NCI-H510A (cell line): Measurements from ENCODE around the gene PRKAG2.

Source experiments
- DNase-seq: peaks from one replicate; lab custom pipeline; 2025; lab: John Stamatoyannopoulos, UW

Gene PRKAG2

GRCh38 chr7:151513133-151513532 is 363.8 kb downstream of the PRKAG2 start:
- DNase-seq = no peak

- no peak for DNase-seq
Measured at GRCh38 chr7:151512353-151512752, 364.6 kb downstream of the PRKAG2 start.

GRCh38 chr7:151511946-151512345 is 365.0 kb downstream of the PRKAG2 start:
- DNase-seq = no peak

GRCh38 chr7:151511270-151511669 is 365.6 kb downstream of the PRKAG2 start:
- DNase-seq = no peak

GRCh38 chr7:151509670-151510333 is 367.1 kb downstream of the PRKAG2 start:
- DNase-seq = no peak

- DNase-seq = no peak
Measured at GRCh38 chr7:151508991-151509390, 367.9 kb downstream of the PRKAG2 start.

GRCh38 chr7:151507806-151508205 is 369.1 kb downstream of the PRKAG2 start:
- DNase-seq = no peak

GRCh38 chr7:151506901-151507382 is 370.0 kb downstream of the PRKAG2 start:
- no peak for DNase-seq
